Stimulated activated CD4-positive, alpha-beta T cell treated with anti-CD3 and anti-CD28 coated beads, TNF-alpha, amount 100 ng/mL, for 24 hours (primary cell): ENCODE measurements around the gene PDZD7.

Source experiments
- DNase-seq, 3 experiments: peaks; one replicate each; pipeline ENCODE4 v3.0.0-alpha.2; 2020; ENCODE audit warnings: low read depth in 3 of 3

The PDZD7 gene

GRCh38 chr10:101019440-101019703 lies 11.6 kb downstream of the PDZD7 start:
- DNase-seq: no peak

GRCh38 chr10:101018600-101019439 lies 12.1 kb downstream of the PDZD7 start:
- DNase-seq: peak; percentile 47 to 83 (median 50)

GRCh38 chr10:101018118-101018599 lies 12.8 kb downstream of the PDZD7 start:
- DNase-seq: no peak

- DNase-seq: no peak
These were observed 14.1 kb downstream of the PDZD7 start for GRCh38 chr10:101016814-101017213.

- no peak for DNase-seq
These were observed 15.4 kb downstream of the PDZD7 start for GRCh38 chr10:101015582-101015973.

GRCh38 chr10:101014966-101015581 lies 15.9 kb downstream of the PDZD7 start:
- no peak for DNase-seq

GRCh38 chr10:101014230-101014884 lies 16.6 kb downstream of the PDZD7 start:
- DNase-seq: peak; percentile 54 to 78 (median 59)

- DNase-seq: no peak
These were observed 17.5 kb downstream of the PDZD7 start for GRCh38 chr10:101013365-101013825.

GRCh38 chr10:101012525-101013364 lies 18.2 kb downstream of the PDZD7 start:
- DNase-seq: peak; percentile 54 to 79 (median 71)

- DNase-seq: no peak
These were observed 19.2 kb downstream of the PDZD7 start for GRCh38 chr10:101011517-101012423.

GRCh38 chr10:101010329-101010728 lies 20.6 kb downstream of the PDZD7 start:
- no peak for DNase-seq

GRCh38 chr10:101008823-101009423 lies 22.0 kb downstream of the PDZD7 start:
- DNase-seq: no peak

GRCh38 chr10:101007915-101008822 lies 22.8 kb downstream of the PDZD7 start:
- no peak for DNase-seq

- DNase-seq: no peak
These were observed 23.7 kb downstream of the PDZD7 start for GRCh38 chr10:101007099-101007711.

- DNase-seq: no peak
These were observed 24.3 kb downstream of the PDZD7 start for GRCh38 chr10:101006593-101007098.

GRCh38 chr10:101005869-101006567 lies 24.9 kb downstream of the PDZD7 start:
- no peak for DNase-seq

GRCh38 chr10:101005361-101005760 lies 25.6 kb downstream of the PDZD7 start:
- no peak for DNase-seq

- DNase-seq: no peak
These were observed 27.2 kb downstream of the PDZD7 start for GRCh38 chr10:101003639-101004206.
